PC-9 (cell line): ENCODE results near the gene GTF3C4. TPM values are rescaled to one million over a fixed set of nuclear protein-coding genes. Genes with fewer than 3 reads are reported as not detected.

Source experiments
- BruUV-seq: library from RNA; stranded (reverse); fragments of 400-500 nt; replicated peaks from 2 replicates; lab custom pipeline; 2021; lab: Mats Ljungman, UMichigan
- CTCF ChIA-PET: fragments of 300-600 bp; sonication (Branson Sonifier 250); formaldehyde crosslinking; loops from one replicate; lab custom pipeline; 2022; ENCODE audit warnings: antibody characterized with exemption; lab: Charles Lee
- POLR2A ChIA-PET: fragments of 300-600 bp; sonication (Branson Sonifier 250); formaldehyde crosslinking; loops from one replicate; lab custom pipeline; 2022; ENCODE audit warnings: antibody characterized with exemption; ENCODE audit not compliant: unreplicated experiment; lab: Charles Lee
- DNase-seq, 2 experiments: peaks; one replicate each; pipeline versions ENCODE4 v3.0.0 to v3.0.0-alpha.2; 2015 to 2022; ENCODE audit warnings: mixed read lengths in 1 of 2
- H2AFZ ChIP-seq: fragments of 200-600 bp; sonication (generic); 2 replicates; pipeline ENCODE4 v1.8.1; 2017; ENCODE audit warnings: antibody characterized with exemption
- H3F3A ChIP-seq: fragments of 200-600 bp; sonication (generic); 2 replicates; pipeline ENCODE4 v1.8.1; 2017; ENCODE audit warnings: antibody characterized with exemption, mild to moderate bottlenecking, low read depth; ENCODE audit not compliant: insufficient read depth
- H3K27ac ChIP-seq: fragments of 200-600 bp; sonication (generic); 2 replicates; pipeline ENCODE4 v1.6.1; 2016; ENCODE audit warnings: mixed run types
- H3K27me3 ChIP-seq: fragments of 200-600 bp; sonication (generic); 2 replicates; pipeline ENCODE4 v1.6.1; 2016; ENCODE audit warnings: low read depth, mixed run types; ENCODE audit not compliant: insufficient read depth
- H3K36me3 ChIP-seq: fragments of 200-600 bp; sonication (generic); 2 replicates; pipeline ENCODE4 v1.6.1; 2016; ENCODE audit warnings: low read depth, mixed run types
- H3K4me1 ChIP-seq: fragments of 200-600 bp; sonication (generic); replicated peaks from 2 replicates; pipeline ENCODE4 v1.6.1; 2016; ENCODE audit warnings: mixed run types; ENCODE audit not compliant: insufficient read depth
- H3K4me2 ChIP-seq: fragments of 200-600 bp; sonication (generic); 2 replicates; pipeline ENCODE4 v1.6.1; 2017; ENCODE audit warnings: mixed run types
- H3K4me3 ChIP-seq: fragments of 200-600 bp; sonication (generic); 2 replicates; pipeline ENCODE4 v1.6.1; 2016; ENCODE audit warnings: mixed run types
- H3K79me2 ChIP-seq: fragments of 200-600 bp; sonication (generic); 2 replicates; pipeline ENCODE4 v1.6.1; 2017; ENCODE audit warnings: low read depth, mixed run types
- H3K9me2 ChIP-seq: fragments of 200-600 bp; sonication (generic); 2 replicates; pipeline ENCODE4 v1.8.1; 2017; ENCODE audit warnings: mild to moderate bottlenecking; ENCODE audit not compliant: insufficient read depth
- H3K9me3 ChIP-seq: fragments of 200-600 bp; sonication (generic); 2 replicates; pipeline ENCODE4 v1.8.1; 2016; ENCODE audit warnings: low read depth; ENCODE audit not compliant: insufficient read depth
- H4K20me1 ChIP-seq: fragments of 200-600 bp; sonication (generic); 2 replicates; pipeline ENCODE4 v1.8.1; 2017; ENCODE audit not compliant: insufficient read depth
- CTCF ChIP-seq: fragments of 200-600 bp; sonication (generic); conservative IDR thresholded peaks from 2 replicates; pipeline ENCODE4 v1.6.1; 2017; ENCODE audit warnings: mixed run types, antibody characterized with exemption, mild to moderate bottlenecking, moderate library complexity
- EZH2 ChIP-seq: fragments of 200-600 bp; sonication (generic); IDR thresholded peaks from 2 replicates; pipeline ENCODE4 v1.8.0; 2017; ENCODE audit warnings: antibody characterized with exemption, low read depth
- intact Hi-C: fragments of 100-400 bp; cut with micrococcal nuclease; formaldehyde crosslinking; loops from one replicate; pipeline ENCODE4 v1.10.0; 2022; ENCODE audit not compliant: unreplicated experiment
- total RNA-seq: library from RNA; stranded (reverse); gene quantifications from 2 replicates; pipeline ENCODE4 v1.2.3, GENCODE V29; 2021

GTF3C4 gene
- total RNA-seq, 1 experiment from 2014 or later, result 24.7 TPM

- Histone ChIP-seq H3K4me3 (no peak overlapping the region), H3F3A (no peaks in the 10 kb centered on the region), H3K4me2 (no peak overlapping the region), H2AFZ (no peak overlapping the region), H4K20me1 (no peaks in the 10 kb centered on the region), H3K36me3 (no peaks in the 10 kb centered on the region), H3K27ac (no peak overlapping the region), H3K27me3 (peaks cover 93% of the 10 kb centered on the region), H3K4me1 (no peaks in the 10 kb centered on the region), H3K9me2 (no peaks in the 10 kb centered on the region), H3K79me2 (no peaks in the 10 kb centered on the region), H3K9me3 (no peaks in the 10 kb centered on the region)
- intact Hi-C loops, result no loop called here
- ChIA-PET POLR2A (no interaction called here), CTCF (no interaction called here)
- no TSS peak for BruUV-seq
- DNase-seq, result no peak
- TF ChIP-seq EZH2 (no peak), CTCF (no peak)
These were observed 51.4 kb downstream of the GTF3C4 start for GRCh38 chr9:132721661-132722060.

GRCh38 chr9:132722564-132723065 is 52.4 kb downstream of the GTF3C4 start:
- H3K9me3 ChIP-seq, result no peaks in the 10 kb centered on the region
- no peak overlapping the region for H3K4me3 ChIP-seq
- no peak for DNase-seq
- H3K9me2 ChIP-seq, result no peaks in the 10 kb centered on the region
- H3K4me1 ChIP-seq, result no peaks in the 10 kb centered on the region
- intact Hi-C loops, result no loop called here
- H3K27ac ChIP-seq, result no peak overlapping the region
- ChIA-PET CTCF (no interaction called here), POLR2A (no interaction called here)
- H3K27me3 ChIP-seq, result peaks cover 93% of the 10 kb centered on the region
- H3K4me2 ChIP-seq, result no peak overlapping the region
- H3F3A ChIP-seq, result no peaks in the 10 kb centered on the region
- no TSS peak for BruUV-seq
- no peaks in the 10 kb centered on the region for H3K79me2 ChIP-seq
- TF ChIP-seq CTCF, result no peak
- no peak for TF ChIP-seq EZH2
- no peaks in the 10 kb centered on the region for H4K20me1 ChIP-seq
- H3K36me3 ChIP-seq, result no peaks in the 10 kb centered on the region
- H2AFZ ChIP-seq, result no peak overlapping the region

GRCh38 chr9:132723809-132724208 is 53.5 kb downstream of the GTF3C4 start:
- no TSS peak for BruUV-seq
- intact Hi-C loops, result no loop called here
- Histone ChIP-seq H3K27me3 (peaks cover 89% of the 10 kb centered on the region), H2AFZ (no peak overlapping the region), H3K79me2 (no peaks in the 10 kb centered on the region), H4K20me1 (no peaks in the 10 kb centered on the region), H3K4me1 (no peaks in the 10 kb centered on the region), H3K4me2 (no peak overlapping the region), H3K9me3 (no peaks in the 10 kb centered on the region), H3K27ac (no peak overlapping the region), H3K9me2 (no peaks in the 10 kb centered on the region), H3K4me3 (no peak overlapping the region), H3K36me3 (no peaks in the 10 kb centered on the region), H3F3A (no peaks in the 10 kb centered on the region)
- no peak for DNase-seq
- POLR2A ChIA-PET, result no interaction called here
- TF ChIP-seq CTCF (no peak), EZH2 (no peak)
- CTCF ChIA-PET, result no interaction called here
